Skin of body (tissue), 2 donors: ENCODE results near the gene ACTA2. TPM values are rescaled to one million over a fixed set of nuclear protein-coding genes. Genes with fewer than 3 reads are reported as not detected.

Source experiments
- DNase-seq: peaks from one replicate; lab custom pipeline; 2025; lab: John Stamatoyannopoulos, UW
- total RNA-seq: library from RNA; depleted of rRNA; stranded (reverse); fragments of >200 nt; gene quantifications from one replicate; pipeline ENCODE4 v1.2.3, GENCODE V29; 2014

The ACTA2 gene
- total RNA-seq, 1 donor from 2014 or later, result 222 TPM

DNA sequence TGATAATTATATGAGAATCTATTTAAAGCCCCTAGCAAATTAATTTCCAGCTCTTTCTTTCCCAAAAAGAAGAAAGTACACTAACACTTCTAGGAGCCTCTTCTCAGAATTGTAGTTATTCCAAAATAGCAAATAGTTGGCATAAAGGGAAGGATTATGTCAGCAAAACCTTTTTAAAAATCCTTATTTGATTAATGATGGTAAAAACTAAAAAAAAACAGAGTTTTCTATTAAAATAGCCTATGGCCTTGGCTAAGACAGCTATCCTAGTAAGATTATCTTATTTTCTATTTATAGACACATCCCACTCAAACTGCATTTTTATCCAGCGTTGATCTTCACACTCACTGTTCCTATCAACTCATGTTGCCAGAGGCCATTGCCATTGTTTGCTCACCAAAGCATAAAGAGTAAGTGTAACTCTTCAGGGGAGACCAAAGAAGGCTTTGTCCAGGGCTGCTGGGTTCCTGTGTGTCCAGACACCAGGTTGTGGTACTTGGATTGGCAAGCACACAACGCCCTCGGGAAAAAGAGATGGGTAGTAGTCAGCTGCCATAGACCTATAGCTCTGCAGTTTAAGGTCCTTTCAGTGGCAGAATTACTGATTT is 31.5 kb downstream of the ACTA2 start:
- peak; percentile 74 for DNase-seq

DNA sequence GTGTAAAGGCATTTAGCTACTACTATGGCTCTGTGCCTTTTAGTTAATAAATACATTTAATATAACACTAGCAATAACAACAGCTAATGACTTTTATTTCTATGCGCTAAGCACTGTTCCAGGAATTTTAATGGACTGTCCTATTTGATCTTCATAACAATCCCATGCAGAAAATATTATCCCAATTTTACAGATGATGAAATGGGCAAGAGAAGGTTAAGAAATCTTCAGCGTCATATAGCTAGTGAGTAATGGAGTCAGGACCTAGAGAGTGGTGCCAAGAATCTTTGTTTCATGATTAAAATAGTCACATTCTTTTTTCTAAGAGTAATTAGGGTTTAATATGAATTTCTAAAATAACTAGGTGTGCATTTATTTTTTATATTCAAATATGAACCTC is 32.4 kb downstream of the ACTA2 start:
- DNase-seq, result no peak

DNA sequence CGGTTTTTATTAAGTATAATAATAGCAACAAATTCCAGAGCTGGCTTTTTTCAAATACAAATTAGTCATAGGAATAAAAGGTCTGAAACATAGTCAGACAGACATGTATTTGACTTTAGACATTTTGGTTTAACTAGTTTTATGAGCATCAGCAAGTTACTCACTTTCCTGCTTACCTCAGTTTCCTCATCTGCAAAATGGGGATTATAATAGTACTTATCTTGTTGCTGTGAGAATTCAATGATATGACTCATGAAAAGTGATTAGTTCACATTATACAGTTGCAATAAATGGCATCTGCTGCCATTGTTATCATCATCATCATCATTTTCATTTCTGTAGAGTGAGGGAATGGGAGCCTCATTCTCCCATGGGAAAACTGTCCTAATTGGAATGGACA is 33.5 kb downstream of the ACTA2 start:
- no peak for DNase-seq

DNA sequence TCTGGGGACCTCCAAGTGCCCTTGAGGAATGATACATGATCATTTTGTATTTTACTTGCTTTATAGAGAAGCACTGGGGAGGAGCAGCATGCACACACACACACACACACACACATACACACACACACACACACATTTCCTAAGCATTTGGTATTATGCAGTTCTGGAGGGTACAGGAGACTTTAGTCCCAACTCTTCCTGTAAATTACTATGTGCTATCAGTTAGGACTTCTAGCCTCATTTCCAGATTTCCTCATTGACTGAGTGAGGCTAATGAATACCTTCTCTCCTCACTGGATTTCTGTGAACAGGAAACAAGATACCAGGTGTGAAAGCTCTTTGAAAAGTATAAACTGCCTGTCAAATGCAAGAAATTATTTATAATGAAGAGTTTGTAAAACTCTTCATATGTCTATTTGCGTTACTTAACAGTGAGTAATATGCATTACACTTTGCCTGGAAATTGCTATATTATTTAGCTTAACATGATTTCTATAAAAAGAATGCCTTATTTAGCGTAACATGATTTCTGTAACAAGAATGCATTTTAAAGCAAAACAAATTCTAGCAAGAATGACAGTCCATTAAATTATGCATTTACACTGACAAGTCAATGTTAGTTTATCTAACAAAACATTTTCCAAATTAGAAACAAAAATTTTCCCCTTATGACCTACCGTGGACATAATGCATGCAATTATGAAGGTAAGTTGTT is 34.2 kb downstream of the ACTA2 start:
- DNase-seq, result no peak

DNA sequence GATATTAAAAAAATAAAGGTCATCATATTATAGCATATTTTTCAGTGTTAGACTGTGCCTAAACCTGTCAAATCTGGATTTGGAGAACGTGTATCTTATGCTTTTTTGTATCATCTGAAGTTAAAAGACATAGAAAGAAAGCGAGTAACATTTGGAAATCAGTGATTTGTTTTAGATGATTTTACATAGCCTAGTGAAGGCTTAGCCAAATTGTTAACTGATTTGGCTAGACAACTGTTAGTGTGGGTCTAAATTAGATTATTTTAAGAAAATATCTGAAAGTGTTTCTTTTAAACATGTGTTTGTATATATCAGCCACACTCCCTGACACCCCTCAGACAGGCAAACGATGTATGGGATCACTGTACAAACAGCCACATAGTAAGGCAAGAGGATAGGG is 35.6 kb downstream of the ACTA2 start:
- no peak for DNase-seq

- no peak for DNase-seq
These were observed 36.3 kb downstream of the ACTA2 start for GRCh38 chr10:88916231-88916630.

DNA sequence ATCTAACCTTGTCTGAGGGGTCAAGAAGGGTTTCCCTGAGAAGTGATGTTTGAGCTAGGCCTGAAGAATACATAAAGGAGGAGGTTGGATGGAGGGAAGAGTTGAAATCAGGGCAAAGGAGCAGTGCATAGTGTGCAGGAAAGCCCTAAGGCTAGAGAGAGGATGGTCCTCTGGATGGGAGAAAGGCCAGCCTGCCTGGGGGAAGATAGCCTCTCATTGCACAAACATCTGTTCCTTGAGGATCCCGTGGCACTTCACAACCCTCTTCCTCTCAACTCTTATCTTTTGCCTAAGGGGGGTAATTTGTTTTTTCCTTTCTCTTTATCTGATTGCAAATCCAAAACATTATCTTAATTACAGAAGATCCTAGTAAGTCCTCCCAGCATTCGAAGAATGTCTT is 36.8 kb downstream of the ACTA2 start:
- DNase-seq, result no peak

DNA sequence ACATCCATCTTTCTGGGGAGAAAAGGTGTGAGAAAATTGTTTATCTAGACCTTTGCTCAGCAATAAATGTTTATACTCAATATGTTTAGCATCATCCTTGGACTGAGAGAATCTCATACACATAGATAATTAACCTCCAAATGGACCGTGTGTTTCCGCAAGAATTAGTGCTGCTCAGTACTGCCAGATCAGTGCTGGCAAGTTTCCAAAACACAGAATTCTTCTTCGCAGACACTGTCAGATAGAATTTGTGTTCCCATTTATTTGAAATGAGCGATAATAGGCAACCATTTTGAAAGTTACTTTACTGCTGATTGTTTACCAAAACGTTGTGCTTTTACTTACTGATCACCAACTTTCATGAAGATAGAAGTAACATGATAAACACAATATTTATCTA is 38.8 kb downstream of the ACTA2 start:
- no peak for DNase-seq

DNA sequence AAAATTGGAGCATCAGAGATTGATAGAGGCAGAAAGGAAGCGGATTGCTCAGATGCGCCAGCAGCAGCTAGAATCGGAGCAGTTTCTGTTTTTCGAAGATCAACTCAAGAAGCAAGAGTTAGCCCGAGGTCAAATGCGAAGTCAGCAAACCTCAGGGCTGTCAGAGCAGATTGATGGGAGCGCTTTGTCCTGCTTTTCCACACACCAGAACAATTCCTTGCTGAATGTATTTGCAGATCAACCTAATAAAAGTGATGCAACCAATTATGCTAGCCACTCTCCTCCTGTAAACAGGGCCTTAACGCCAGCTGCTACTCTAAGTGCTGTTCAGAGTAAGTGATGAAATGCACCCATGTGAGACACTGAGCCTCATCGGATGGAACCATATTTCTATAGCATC is 39.4 kb downstream of the ACTA2 start:
- DNase-seq, result peak; percentile 23

GRCh38 chr10:88911851-88912250 is 40.7 kb downstream of the ACTA2 start:
- no peak for DNase-seq

- no peak for DNase-seq
These were observed 41.5 kb downstream of the ACTA2 start for GRCh38 chr10:88911116-88911515.

GRCh38 chr10:88908194-88908593 is 44.4 kb downstream of the ACTA2 start:
- no peak for DNase-seq

DNA sequence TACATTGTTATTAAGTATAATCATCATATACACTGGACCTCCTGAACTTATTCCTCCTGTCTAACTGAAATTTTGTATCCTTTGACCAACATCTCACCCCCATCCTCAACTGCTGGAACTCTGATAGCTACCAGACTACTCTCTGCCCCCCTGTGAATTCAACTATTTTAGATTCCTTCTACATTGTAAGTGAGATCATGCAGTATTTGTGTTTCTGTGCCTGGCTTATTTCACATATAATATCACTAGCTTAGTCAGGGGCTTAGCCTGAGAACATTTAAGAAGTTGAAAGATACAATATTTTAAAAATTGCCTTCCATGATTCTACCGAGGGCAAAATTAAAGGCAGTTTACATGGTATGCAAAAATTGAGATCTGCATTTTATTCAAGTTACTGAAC is 45.7 kb downstream of the ACTA2 start:
- DNase-seq, result no peak

GRCh38 chr10:88903715-88904114 is 48.9 kb downstream of the ACTA2 start:
- no peak for DNase-seq

- no peak for DNase-seq
These were observed 50.4 kb downstream of the ACTA2 start for GRCh38 chr10:88901984-88902789.

GRCh38 chr10:88901206-88901983 is 51.2 kb downstream of the ACTA2 start:
- DNase-seq, result no peak

- no peak for DNase-seq
These were observed 52.7 kb downstream of the ACTA2 start for GRCh38 chr10:88899886-88900285.

DNA sequence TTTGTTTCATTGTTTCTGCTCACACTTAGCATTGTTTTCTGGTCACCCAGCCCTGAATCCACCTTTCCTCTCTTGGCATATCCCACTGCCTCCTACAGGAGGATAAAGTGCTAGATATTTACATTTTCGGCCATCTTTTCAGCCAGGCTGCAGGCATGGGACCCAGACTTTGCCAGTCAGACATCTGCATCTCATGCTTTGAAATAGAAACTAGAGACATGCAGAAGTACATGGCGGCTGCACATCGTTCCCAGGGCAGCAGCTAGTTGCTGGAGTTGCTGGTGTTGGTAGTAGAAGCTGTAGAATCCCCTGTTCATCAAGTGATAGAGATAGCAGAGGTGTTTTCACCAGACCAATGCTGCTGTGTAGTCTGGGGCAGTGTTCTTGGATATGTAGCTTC is 53.8 kb downstream of the ACTA2 start:
- no peak for DNase-seq

- DNase-seq, result peak; percentile 46
These were observed 55.3 kb downstream of the ACTA2 start for GRCh38 chr10:88896994-88897853.

DNA sequence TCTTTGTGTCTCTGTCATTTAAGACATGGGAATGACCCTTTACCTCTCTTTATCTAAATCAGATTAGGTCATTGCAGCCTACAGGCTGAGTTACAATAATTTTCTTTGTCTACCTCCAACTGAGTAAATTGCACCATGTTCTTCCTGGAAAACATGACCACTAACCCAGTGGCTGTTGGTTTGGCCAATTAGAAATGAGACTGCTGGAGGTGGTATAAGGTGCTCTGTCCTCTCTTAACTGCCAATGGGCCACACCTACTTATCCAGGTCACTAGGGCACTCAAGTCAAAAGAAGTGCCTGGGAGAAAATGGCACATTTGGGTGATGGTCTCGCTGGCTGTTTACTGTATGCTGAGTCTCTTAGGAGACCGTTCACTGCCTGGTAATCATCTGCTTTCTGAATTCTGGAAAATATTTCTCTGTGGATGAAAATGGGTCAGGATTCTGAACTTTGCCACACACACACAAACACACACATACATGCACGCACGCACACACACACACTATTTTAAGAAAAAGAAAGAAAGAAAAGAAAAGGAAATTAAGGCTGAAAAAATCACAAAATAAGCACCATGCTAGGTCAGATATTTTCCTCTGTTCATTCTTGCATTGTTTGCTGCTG is 56.1 kb downstream of the ACTA2 start:
- DNase-seq, result no peak
